Fibroblast of skin of left quadriceps (primary cell): ENCODE measurements around the gene TAF5.
"Not testable (repeated sequence)": the region's sequence is repeated elsewhere in the genome, so short reads cannot be mapped to it uniquely, and the experiment has no call there.

Experiments used
- DNase-seq, 2 experiments: peaks; one replicate each; pipeline ENCODE4 v3.0.0-alpha.2; 2013; ENCODE audit warnings: low read depth in 2 of 2

TAF5 gene

DNA sequence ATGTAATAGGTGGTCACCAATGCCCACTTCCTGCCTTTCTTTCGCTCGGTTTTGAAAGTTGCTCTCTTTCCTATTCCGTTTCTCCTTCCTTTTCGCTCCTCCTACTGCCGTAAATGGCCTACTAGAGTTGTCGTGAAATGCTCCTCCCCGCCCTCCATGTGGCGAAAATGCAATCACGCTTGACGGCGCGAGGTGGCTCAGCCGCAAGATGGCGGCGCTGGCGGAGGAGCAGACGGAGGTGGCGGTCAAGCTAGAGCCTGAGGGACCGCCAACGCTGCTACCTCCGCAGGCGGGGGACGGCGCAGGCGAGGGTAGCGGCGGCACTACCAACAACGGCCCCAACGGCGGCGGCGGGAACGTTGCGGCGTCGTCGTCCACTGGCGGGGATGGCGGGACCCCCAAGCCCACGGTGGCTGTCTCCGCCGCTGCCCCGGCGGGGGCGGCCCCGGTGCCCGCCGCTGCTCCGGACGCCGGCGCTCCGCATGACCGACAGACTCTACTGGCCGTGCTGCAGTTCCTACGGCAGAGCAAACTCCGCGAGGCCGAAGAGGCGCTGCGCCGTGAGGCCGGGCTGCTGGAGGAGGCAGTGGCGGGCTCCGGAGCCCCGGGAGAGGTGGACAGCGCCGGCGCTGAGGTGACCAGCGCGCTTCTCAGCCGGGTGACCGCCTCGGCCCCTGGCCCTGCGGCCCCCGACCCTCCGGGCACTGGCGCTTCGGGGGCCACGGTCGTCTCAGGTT is at the start of gene TAF5:
TAF5 (plus strand) TSS at position 195 of the 737 bp plus-strand sequence; CDS start at position 209, 14 bp downstream.
- DNase-seq = peak; percentile 88 to 89

DNA sequence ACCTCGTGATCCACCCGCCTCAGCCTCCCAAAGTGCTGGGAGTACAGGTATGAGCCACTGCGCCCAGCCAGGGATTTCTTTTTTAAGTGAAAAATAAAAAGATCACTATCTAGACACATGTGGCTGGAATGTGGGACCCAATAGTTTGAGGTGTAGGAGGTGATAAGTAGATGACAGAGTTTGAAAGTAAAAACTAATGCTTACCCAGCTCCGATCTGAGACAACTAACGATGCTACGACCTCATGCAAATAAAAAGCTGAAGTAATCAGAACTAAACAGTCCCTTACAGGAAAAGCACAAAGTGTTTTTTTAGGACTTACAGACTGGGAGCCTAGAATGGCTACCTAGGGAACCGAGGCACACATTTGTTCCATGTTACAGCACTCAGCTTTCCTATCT is 39.9 kb upstream of the TAF5 start:
- no peak for DNase-seq

DNA sequence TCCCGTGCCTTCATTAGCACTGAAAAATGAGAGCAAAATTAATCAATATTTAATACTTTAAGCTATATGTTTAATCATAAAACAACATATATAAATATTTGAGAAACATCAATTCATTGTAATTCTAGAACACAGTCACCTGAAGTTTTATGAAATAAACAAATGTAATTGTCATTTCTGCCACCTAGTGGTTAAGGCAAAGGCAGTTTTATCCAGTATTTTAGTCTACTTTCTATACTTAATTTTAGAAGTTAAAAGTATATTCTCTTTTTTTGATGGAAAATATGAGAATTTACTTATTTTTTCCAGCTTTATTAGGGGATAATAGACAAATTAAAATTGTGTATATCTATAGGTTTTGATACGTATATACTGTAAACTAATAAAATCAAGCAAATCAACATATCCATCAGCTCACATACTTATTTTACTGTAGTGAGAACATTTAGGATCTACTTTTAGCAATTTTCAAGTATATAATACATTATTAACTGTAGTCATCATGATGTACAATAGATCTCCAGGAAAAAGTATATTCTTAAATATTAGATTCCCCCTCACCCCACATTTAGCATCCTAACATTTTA is 33.7 kb upstream of the TAF5 start:
- no peak for DNase-seq

DNA sequence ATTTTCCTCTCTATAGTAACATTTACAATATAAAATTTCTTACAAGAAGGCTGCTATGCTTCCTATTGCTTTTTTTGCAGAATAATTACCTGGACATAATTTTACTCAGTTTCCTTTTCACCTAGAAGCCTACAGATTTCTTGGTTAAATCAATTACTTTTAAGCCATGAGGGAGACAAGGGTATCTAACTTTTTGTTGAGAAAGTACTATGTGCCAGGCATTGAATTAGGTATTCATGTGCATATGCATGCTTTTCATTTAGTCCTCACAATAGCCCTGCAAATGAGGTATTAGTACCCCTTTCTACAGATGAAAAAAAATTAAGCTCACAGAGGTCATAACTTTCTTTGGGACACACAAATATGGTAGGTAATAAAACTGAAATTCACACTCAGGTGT is 33.2 kb upstream of the TAF5 start:
- DNase-seq = no peak

DNA sequence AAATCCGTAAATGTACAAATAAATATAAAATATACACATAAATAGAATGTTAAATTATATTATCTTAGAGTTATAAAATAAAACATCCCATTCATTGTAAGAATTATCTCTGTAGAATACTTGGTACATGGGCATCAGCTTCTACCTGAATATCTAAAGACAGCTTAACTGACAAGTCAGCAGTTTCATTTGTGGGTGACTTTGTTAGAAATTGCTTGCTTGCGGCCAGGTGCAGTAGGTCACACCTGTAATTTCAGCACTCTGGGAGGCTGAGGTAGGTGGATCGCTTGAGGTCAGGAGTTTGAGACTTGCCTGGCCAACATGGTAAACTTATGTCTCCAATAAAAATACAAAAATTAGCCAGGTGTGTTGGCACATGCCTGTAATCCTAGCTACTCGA is 31.4 kb upstream of the TAF5 start:
- no peak for DNase-seq

DNA sequence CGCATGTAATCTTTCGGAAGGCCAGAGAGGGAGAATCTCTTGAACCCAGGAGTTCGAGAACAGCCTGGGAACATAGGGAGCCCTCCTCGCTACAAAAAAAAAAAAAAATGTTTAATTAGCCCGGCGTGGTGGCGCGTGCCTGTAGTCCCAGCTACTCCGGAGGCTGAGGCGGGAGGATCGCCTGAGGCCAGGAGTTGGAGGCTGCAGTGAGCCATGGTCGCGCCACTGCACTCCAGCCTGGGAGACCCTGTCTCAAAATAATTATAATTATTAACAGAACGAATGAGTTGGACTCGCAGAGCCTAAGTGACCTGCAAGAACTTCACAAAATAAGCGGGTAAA is 17.6 kb upstream of the TAF5 start:
- DNase-seq = no peak

DNA sequence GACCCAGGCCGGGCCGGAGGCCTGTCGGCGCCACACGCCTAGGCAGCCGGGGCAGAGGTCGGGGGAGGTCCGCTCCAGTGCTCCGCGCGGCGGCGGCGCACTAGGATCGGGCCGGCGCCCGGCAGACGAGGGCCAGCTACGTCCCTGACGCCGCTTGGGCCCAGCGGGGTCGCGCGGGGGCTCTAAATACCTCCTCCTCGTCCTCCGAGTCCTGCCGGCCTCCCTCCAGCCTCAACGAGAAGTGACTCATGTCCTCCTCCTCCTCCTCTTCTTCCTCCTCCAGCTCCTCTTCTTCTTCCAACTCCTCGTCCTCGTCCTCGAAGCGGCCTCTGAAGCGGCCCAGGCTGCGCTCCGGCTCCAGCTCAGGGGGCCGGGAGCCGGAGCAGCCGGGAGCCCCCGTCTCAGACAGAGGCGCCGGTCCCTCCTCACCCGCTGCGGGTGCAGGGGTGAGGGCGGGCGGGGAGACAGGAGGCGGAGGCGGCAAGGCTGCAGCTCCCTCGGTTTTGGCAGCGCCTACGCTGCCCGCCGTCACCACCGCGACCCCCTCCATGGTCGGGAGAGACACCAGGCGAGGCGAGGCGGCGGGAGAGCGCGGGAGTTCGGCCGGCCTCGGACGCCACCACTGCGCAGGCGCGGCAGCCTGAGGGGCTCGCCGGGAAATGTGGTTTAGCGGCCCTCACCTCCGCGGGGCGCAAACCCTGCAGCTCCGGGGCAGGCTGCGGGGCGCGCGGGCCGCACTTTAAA is 17.1 kb upstream of the TAF5 start, which contains the start of gene PCGF6:
PCGF6 (minus strand) TSS at position 624 of the 744 bp plus-strand sequence; CDS start at position 550, 74 bp downstream.
- peak; percentile 49 to 59 for DNase-seq

DNA sequence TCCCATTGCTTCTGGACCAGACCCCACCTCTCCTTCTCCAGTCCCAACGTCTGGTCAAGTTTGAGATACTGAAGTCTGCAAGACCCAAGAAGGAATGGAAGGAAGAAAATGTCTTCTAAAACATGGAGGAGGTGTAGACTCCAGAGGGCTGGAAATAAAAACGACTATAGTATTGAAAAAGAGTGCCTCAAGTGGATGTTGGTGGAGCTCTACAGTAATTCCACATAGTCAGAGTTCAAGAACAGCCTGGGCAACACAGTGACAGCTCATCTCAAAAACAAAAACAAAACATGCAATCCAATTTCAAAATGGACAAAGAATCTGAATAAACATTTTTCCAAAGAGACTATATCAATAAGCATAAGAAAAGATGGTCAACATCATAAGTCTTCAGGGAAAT is 14.5 kb upstream of the TAF5 start:
- no peak for DNase-seq

DNA sequence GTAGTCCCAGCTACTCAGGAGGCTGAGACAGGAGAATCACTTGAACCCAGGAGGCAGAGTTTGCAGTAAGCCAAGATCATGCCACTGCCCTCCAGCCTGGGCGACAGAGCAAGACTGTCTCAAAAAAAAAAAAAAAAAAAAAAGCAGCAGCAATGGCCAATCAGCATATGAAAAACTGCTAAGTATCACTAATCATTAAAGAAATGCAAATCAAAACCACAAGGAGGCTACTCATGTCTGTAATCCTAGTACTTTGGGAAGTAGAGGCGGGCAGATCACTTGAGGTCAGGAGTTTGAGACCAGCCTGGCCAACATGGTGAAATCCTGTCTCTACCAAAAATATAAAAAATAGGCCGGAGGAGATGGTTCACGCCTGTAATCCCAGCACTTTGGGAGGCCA is 13.2 kb upstream of the TAF5 start:
- DNase-seq = not testable (repeated sequence)

DNA sequence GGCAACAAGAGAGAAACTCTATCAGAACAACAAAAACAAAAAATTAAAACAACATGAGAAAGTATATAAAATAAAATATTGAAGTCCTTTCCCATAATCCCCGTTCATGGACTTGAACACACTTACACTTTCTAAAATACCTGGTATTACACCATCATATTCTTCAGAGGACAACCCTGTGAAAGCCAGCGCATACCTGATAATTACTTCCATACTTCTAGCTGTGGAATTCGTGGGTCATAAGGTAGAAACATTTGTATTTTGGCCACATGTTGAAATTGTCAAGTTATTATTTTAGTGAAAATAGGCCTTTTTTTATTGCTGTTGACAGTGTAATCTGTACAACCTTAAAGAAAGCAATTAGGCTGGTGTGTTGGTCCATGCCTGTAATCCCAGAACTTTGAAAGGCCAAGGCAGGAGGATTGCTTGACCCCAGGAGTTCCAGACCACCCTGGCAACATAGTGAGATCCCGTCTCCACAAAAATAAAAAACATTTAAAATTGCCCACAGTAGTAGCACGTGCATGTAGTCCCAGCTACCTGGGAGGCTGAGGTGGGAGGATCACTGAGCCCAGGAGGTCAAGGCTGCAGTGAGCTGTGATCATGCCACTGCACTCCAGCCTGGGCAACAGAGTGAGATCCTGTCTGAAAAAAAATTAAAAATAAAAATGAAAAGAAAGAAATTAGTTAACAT is 11.7 kb upstream of the TAF5 start:
- no peak for DNase-seq

DNA sequence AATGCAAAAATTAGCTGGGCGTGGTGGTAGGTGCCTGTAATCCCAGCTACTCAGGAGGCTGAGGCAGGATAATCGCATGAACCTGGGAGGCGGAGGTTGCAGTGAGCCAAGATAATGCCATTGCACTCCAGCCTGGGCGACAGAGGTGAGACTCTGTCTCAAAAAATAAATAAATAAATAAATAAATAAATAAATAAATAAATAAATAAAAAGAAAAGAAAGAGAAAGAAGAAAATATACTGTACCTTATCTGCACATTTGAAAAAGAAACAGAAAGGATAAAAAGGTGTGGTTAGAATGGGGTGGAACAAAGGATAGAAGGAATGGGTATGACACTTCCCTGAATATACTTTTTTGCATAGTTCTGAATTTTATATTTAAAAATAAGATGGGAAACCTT is 8.3 kb upstream of the TAF5 start:
- DNase-seq = not testable (repeated sequence)

DNA sequence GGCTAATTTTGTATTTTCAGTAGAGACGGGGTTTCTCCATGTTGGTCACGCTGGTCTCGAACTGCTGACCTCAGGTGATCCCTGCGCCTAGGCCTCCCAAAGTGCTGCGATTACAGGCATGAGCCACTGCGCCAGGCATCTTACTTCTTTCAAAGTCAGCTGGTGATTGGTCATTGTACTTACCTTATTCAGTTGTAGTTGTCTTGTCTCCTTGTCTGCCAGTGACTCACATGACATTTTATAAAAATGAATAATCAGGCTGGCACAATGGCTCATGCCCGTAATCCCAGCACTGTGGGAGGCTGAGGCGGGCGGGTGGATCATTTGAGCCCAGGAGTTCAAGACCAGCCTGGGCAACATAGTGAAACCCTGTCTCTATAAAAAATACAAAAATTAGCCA is 7.0 kb upstream of the TAF5 start:
- not testable (repeated sequence) for DNase-seq

DNA sequence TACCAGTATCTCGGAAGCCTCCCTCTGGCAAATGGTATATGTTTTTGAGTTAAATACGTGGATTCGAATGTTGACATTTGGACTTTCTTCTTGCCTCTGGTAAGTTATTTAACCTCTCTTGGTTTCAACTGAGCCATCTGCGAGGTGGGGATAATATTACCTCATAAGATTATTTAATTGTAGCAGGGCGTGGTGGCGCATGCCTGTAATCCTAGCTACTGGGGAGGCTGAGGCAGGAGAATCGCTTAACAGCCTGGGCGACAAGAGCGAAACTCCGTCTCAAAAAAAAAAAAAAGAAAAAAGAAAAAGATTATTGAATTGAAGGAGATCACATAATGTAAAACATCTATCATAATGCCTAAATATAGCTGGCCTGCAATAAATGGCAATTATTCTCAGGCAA is 396 bp upstream of the TAF5 start:
- DNase-seq = no peak

DNA sequence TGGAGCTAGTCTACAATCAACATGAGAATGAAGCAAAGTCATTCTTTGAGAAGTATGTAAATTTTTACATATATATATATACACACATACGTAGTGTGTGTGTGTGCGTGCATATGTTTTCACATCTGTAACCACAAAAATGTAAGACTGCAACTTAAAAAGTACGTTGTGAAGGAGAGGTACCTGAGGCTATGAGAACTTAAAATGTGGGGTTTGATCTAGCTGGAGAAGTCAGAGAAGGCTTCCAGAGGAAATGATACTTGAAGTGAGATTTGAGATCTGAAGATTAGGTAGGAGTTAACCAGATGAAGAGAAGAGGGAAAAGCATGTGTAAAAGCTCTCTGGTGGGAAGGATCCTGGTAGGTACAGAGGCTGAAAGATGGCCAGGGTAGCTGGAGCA is 5.8 kb downstream of the TAF5 start:
- no peak for DNase-seq

DNA sequence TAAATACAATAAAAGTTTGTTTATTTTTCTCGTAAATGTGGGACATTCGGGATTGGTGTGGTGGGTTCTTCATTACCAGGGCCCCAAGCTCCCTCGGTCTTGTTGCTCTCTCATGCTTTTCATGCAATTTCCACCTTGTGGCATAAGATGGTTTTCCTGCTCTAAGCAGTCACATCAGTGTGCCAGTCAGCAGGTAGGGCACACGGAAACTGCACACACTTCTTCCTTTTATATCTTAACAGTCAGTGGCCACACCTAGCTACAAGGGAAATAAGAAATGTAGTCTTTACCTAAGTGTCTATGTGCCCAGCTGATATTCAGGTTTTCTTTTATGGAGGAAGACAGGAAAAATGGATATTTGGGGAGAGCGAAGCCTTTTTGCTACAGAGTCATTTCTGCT is 6.5 kb downstream of the TAF5 start:
- DNase-seq = no peak

DNA sequence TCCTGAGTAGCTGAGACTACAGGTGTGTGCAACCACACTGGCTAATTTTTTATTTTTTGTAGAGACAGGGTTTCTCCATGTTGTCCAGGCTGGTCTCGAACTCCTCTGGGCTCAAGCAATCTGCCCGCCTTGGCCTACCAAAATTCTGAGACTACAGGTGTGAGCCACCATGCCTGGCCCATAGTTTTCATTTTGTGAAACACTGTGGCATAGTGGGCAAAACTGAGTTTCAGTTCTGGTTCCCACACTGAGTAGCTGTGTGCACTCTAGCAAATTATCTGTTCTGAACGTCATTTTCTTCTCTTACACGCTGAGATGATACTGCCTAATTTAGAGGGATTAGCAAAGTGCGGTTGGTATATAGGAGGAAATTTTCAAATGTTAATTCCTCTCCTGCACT is 15.0 kb downstream of the TAF5 start:
- DNase-seq = no peak

DNA sequence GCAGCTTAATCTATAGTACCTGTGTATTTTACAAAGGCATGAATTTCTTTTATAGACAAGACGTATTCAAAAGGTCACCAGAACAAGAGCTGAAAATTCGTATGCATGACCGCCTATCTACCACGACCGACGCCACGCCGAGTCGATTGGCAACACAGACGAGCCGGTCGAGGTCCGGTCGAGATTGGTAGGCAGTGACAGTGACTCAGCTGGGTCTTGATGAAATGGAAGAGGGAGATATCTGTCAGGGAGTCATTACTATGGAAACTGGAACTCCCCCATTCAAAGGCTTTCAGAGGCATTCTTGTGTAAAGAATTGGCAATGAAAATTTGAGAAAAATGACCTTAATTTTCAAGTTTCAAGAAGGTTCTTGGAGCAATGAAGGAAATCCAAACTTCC is 26.4 kb downstream of the TAF5 start:
- DNase-seq = no peak

DNA sequence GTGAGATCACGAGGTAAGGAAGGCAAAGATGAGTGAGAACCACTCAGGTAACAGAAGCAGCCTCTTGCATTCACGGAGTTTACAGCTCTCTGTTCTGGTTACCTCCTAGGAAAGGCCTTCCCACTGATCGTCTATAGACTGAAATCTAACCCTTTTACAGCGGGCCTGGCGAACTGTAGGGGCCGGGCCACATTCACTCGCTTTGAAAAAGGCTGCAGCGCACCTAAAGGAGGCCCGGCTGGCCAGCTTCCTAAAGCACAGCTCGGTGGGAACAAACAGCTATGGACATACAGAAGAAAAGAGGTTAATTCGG is 27.9 kb downstream of the TAF5 start:
- DNase-seq = no peak

DNA sequence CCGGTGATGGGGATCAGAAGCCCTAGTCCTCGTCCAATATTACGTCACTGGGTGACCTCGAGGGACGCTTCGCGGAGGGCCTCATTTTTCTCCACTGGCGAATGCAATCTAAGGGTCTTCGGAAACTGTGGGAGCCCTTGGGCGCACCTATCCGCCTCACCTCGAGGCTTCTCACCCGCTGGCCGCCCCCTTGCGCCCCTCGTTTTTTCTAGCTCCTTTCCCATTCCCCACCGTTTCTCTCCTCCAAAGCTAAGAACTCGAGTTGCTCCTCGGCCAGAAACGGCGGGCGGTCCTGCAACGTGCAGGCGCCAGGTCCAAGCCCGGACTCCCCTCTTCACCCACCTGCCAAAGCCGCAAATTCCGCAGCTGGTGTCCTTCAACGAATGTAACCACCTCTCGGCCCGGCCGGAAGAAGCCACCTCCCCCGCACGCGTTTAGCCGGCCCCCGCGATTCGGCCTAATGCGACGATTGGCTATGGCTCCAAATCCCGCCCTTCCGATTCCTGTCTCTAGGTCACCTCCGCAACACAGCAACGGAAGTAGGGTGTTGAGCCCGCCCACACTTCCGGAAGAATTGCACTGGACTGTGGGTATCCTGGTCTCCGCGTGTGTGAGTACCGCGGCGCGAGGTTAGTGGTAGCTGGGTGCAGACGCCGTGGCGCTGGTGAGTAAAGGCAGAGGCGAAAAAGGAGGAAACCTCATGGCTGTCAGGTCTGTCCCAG is 28.5 kb downstream of the TAF5 start, which contains the start of the genes ATP5MK and PDCD11:
ATP5MK (minus strand) TSS at position 409 of the 722 bp plus-strand sequence. CDS start 4,018 bp downstream, outside the sequence.
PDCD11 (plus strand) TSS at position 560 of the 722 bp plus-strand sequence. CDS start 1,801 bp downstream, outside the sequence.
- peak; percentile 93 for DNase-seq

DNA sequence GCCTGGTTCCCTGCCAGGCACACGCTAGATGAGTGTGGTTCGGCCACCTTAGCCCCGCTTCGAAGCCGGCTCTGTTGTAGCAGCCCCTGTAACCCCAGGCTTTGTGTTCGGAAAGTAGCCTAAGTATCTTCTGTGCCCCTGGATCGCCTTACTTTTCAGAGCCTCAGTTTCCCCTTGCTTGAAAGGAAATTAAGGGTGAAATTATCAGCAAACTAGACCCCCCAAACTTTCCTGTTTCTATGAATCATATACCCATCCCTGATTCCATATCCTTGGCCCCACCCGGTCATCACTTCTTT is 29.0 kb downstream of the TAF5 start:
- DNase-seq = no peak

DNA sequence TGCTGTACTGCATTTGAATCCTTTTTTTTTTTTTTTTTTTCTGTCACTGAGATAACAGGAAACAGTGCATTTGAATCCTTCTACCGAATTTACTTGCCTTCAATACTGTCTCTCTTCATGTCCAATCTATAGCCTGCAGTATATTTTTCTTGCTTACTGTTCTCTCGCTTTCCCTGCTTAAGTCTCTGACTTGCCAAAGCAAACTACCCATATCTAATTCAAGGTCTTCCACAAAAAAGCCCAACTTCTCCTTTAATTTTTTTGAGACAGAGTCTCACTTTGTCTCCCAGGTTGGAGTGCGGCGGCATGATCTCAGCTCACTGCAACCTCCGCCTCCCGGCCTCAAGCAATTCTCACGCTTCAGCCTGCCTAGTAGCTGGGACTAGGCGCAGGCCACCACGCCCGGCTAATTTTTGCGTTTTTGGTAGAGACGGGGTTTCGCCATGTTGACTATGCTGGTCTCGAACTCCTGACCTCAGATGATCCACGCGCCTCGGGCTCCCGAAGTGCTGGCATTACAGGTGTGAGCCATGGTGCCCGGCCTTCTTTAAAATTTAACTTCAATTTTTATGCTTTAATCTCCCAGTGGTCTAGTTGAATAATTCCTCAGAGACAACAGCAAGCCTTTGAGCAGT is 29.5 kb downstream of the TAF5 start:
- DNase-seq = no peak
